PC-3 (cell line): ENCODE results near the gene TRABD2B. TPM values are rescaled to one million over a fixed set of nuclear protein-coding genes. Genes with fewer than 3 reads are reported as not detected.

Source experiments
- ATAC-seq: fragments of 200-7000 bp; cut with Tn5 transposase; 2 replicates; pipeline ENCODE4 v1.9.1; 2020; ENCODE audit warnings: mild to moderate bottlenecking, moderate library complexity
- BruUV-seq: library from RNA; stranded (reverse); fragments of 400-500 nt; replicated peaks from 2 replicates; lab custom pipeline; 2021; lab: Mats Ljungman, UMichigan
- CTCF ChIA-PET: fragments of 300-600 bp; sonication (Branson Sonifier 250); formaldehyde crosslinking; loops from one replicate; lab custom pipeline; 2022; ENCODE audit warnings: antibody characterized with exemption; lab: Charles Lee
- POLR2A ChIA-PET: fragments of 300-600 bp; sonication (Branson Sonifier 250); formaldehyde crosslinking; loops from one replicate; lab custom pipeline; 2022; ENCODE audit warnings: antibody characterized with exemption; ENCODE audit not compliant: unreplicated experiment; lab: Charles Lee
- DNase-seq: peaks from one replicate; pipeline ENCODE4 v3.0.0-alpha.2; 2015
- H2AFZ ChIP-seq: fragments of 300-600 bp; sonication (generic); 2 replicates; pipeline ENCODE4 v1.6.0; 2016; ENCODE audit warnings: antibody characterized with exemption, low read length
- H3F3A ChIP-seq: fragments of 300-600 bp; sonication (generic); one replicate; pipeline ENCODE4 v1.6.0; 2017; ENCODE audit warnings: antibody characterized with exemption, low read length, control low read depth, mild to moderate bottlenecking; ENCODE audit not compliant: unreplicated experiment
- H3K27ac ChIP-seq: fragments of 300-600 bp; sonication (generic); 2 replicates; pipeline ENCODE4 v1.5.1; 2016; ENCODE audit warnings: mild to moderate bottlenecking, low read length
- H3K27me3 ChIP-seq: fragments of 300-600 bp; sonication (generic); 2 replicates; pipeline ENCODE4 v1.6.1; 2016; ENCODE audit warnings: low read length, mixed read lengths
- H3K36me3 ChIP-seq: fragments of 300-600 bp; sonication (generic); 2 replicates; pipeline ENCODE4 v1.6.1; 2016; ENCODE audit warnings: low read depth, mixed run types, low read length, mixed read lengths
- H3K4me1 ChIP-seq: fragments of 300-600 bp; sonication (generic); 2 replicates; pipeline ENCODE4 v1.5.1; 2016; ENCODE audit warnings: low read length; ENCODE audit not compliant: insufficient read depth
- H3K4me2 ChIP-seq: fragments of 300-600 bp; sonication (generic); 2 replicates; pipeline ENCODE4 v1.6.0; 2016; ENCODE audit warnings: low read length
- H3K4me3 ChIP-seq: fragments of 300-600 bp; sonication (generic); 2 replicates; pipeline ENCODE4 v1.5.1; 2016; ENCODE audit warnings: mild to moderate bottlenecking, low read length, mixed read lengths
- H3K79me2 ChIP-seq: fragments of 300-600 bp; sonication (generic); 2 replicates; pipeline ENCODE4 v1.6.1; 2017; ENCODE audit warnings: low read length, mixed read lengths
- H3K9ac ChIP-seq: fragments of 300-600 bp; sonication (generic); 2 replicates; pipeline ENCODE4 v1.6.0; 2016; ENCODE audit warnings: mild to moderate bottlenecking, low read length
- H3K9me2 ChIP-seq: fragments of 300-600 bp; sonication (generic); replicated peaks from 2 replicates; pipeline ENCODE4 v1.6.1; 2016; ENCODE audit warnings: mixed run types, low read length, mixed read lengths
- H3K9me3 ChIP-seq: fragments of 300-600 bp; sonication (generic); 2 replicates; pipeline ENCODE4 v1.6.1; 2016; ENCODE audit warnings: low read length, mixed read lengths
- H4K20me1 ChIP-seq: fragments of 300-600 bp; sonication (generic); 2 replicates; pipeline ENCODE4 v1.6.1; 2016; ENCODE audit warnings: low read length, mixed read lengths
- EZH2 ChIP-seq: fragments of 300-600 bp; sonication (generic); IDR thresholded peaks from one replicate; pipeline ENCODE4 v1.6.1; 2017; ENCODE audit warnings: antibody characterized with exemption, mild to moderate bottlenecking, low read length; ENCODE audit not compliant: unreplicated experiment
- EZH2phosphoT487 ChIP-seq: fragments of 300-600 bp; sonication (generic); IDR thresholded peaks from 2 replicates; pipeline ENCODE4 v1.6.1; 2018; ENCODE audit warnings: mild to moderate bottlenecking, antibody characterized with exemption, low read length, borderline replicate concordance
- intact Hi-C: fragments of 100-400 bp; cut with micrococcal nuclease; formaldehyde crosslinking; loops from 2 replicates; pipeline ENCODE4 v1.9.0; 2023
- total RNA-seq: library from RNA; depleted of rRNA; stranded (reverse); fragments of >200 nt; gene quantifications from 2 replicates; pipeline ENCODE4 v1.2.3, GENCODE V29; 2014
- TF ChIP-seq, protein P1 (sequence below): fragments of 300-600 bp; sonication (generic); conservative IDR thresholded peaks from 2 replicates; pipeline ENCODE4 v1.5.1; 2017; ENCODE audit warnings: antibody characterized with exemption, low read depth, mild to moderate bottlenecking, low read length

The TRABD2B gene
- total RNA-seq, 1 experiment from 2014 or later = 0.44 TPM

DNA sequence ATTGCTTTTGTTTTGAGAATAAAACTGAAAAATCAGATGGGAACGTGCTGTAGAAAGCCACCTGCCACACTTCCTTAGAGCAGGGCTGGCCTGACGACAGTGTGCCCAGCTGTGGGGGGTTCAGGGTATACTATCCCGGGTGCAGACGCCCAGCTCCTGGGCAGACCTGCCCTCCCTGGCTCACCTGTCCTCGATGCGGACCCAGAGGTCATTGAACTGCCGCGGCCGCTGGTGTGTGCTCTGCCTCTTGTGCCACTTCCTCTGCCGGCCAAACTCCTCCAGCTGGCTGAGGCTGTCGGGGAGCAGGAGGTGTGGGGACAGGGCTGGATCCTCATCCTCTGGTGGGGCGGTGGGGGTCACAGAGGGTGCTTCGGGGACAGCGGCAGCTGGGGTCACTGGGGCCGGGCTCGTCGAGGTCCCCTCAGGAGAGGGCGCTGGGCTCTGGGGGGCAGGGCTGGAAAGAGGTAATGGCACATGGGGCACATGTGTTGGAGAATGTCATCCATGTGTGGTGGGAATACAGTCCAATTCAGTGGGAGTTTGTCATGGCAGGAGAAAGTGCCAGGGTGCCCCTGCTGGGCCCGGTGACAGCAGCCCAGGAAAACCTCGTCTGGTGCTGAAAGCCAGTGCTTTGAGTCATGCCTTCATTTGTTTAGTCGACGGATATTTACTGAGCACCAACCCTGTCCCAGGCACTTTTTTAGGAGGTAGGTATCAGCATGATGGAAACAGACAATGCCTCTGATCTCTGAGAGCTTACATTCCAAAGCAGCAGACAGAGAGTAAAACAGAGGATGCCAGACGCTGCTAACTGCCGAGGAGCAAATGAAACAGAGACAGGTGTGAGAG, 222.0 kb downstream of the TRABD2B start:
- BruUV-seq = no TSS peak
- ChIA-PET CTCF (no interaction called here), POLR2A (no interaction called here)
- Histone ChIP-seq H3K4me2 (no peak overlapping the region), H3K27ac (no peak overlapping the region), H2AFZ (no peak overlapping the region), H3K4me1 (no peaks in the 10 kb centered on the region), H4K20me1 (no peaks in the 10 kb centered on the region), H3K36me3 (no peaks in the 10 kb centered on the region), H3K4me3 (no peak overlapping the region), H3K9ac (no peak overlapping the region), H3K79me2 (no peaks in the 10 kb centered on the region), H3K9me2 (no peaks in the 10 kb centered on the region), H3K9me3 (no peaks in the 10 kb centered on the region), H3K27me3 (no peaks in the 10 kb centered on the region), H3F3A (no peaks in the 10 kb centered on the region)
- TF ChIP-seq, protein P1, sequence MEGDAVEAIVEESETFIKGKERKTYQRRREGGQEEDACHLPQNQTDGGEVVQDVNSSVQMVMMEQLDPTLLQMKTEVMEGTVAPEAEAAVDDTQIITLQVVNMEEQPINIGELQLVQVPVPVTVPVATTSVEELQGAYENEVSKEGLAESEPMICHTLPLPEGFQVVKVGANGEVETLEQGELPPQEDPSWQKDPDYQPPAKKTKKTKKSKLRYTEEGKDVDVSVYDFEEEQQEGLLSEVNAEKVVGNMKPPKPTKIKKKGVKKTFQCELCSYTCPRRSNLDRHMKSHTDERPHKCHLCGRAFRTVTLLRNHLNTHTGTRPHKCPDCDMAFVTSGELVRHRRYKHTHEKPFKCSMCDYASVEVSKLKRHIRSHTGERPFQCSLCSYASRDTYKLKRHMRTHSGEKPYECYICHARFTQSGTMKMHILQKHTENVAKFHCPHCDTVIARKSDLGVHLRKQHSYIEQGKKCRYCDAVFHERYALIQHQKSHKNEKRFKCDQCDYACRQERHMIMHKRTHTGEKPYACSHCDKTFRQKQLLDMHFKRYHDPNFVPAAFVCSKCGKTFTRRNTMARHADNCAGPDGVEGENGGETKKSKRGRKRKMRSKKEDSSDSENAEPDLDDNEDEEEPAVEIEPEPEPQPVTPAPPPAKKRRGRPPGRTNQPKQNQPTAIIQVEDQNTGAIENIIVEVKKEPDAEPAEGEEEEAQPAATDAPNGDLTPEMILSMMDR = no peak
- TF ChIP-seq EZH2phosphoT487 (no peak), EZH2 (no peak)
- DNase-seq = no peak
- intact Hi-C loops = no loop called here
- ATAC-seq = no peak

DNA sequence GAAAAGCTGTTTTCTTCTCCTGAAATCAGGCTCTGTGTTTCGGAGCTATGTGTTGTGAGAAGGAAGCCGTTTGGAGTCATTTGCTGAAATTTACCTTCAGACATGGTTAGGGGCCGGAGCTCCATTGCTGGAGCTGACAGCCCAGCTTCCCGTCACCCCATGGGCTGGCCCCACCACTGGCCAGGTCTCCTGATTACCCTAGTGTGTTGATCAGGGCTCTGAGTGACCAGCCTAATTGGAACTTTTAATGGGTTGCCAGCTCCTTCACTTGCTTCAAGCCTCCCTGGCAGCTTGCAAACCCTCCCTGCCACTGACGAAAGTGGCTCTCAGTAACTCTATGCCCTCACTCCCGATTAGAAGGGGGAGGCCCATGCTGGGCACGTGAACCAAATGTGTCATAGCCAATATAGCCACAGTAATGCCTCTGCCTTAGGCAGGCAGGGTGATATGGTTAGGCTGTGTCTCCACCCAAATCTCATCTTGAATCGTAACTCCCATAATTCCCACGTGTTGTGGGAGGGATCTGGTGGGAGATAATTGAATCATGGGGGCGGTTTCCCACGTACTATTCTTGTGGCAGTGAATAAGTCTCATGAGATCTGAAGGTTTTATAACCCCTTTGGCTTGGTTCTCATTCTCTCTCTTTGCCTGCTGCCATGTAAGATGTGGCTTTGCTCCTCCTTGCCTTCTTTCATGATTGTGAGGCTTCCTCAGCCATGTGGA, 224.1 kb downstream of the TRABD2B start:
- no TSS peak for BruUV-seq
- no peaks in the 10 kb centered on the region for H3K36me3 ChIP-seq
- ChIA-PET POLR2A (no interaction called here), CTCF (no interaction called here)
- H3K4me1 ChIP-seq = no peaks in the 10 kb centered on the region
- H3K9ac ChIP-seq = no peak overlapping the region
- no peaks in the 10 kb centered on the region for H3K79me2 ChIP-seq
- H3K4me2 ChIP-seq = no peak overlapping the region
- H3K27me3 ChIP-seq = no peaks in the 10 kb centered on the region
- no peaks in the 10 kb centered on the region for H3K9me3 ChIP-seq
- intact Hi-C loops = no loop called here
- H4K20me1 ChIP-seq = no peaks in the 10 kb centered on the region
- H3K27ac ChIP-seq = no peak overlapping the region
- no peak overlapping the region for H2AFZ ChIP-seq
- no peak overlapping the region for H3K4me3 ChIP-seq
- H3K9me2 ChIP-seq = no peaks in the 10 kb centered on the region
- TF ChIP-seq EZH2phosphoT487 (no peak), EZH2 (no peak)
- TF ChIP-seq, protein P1 = no peak
- ATAC-seq = no peak
- no peak for DNase-seq
- H3F3A ChIP-seq = no peaks in the 10 kb centered on the region

DNA sequence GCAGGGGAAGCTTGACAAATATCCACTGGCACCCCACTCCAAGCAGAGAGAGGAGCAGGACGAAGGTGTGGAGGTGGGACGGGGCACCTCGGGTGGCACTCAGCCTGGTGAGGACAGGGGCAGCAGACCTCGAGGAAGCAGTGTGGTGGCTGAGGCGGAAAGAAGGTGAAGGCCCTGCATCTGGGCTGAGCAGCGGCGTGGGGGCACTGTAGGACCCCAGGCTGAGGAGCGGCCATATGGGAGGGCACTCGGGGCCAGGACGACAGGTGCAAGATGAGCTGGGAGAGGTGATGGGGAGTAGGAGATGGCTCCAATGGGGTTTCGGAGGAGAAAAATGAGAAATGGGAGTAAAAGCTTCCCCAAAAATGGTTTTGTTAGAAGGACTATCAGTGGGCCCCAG, 224.9 kb downstream of the TRABD2B start:
- BruUV-seq = no TSS peak
- no peaks in the 10 kb centered on the region for H3K27me3 ChIP-seq
- CTCF ChIA-PET = no interaction called here

More for the DNA sequence above, 224.9 kb downstream of the TRABD2B start:
- Histone ChIP-seq H3K27ac (no peak overlapping the region), H3K9me2 (no peaks in the 10 kb centered on the region), H3K4me2 (no peak overlapping the region), H4K20me1 (no peaks in the 10 kb centered on the region), H3K79me2 (no peaks in the 10 kb centered on the region), H3K9me3 (no peaks in the 10 kb centered on the region), H3K4me3 (no peak overlapping the region), H3K9ac (no peak overlapping the region), H2AFZ (no peak overlapping the region), H3K36me3 (no peaks in the 10 kb centered on the region), H3K4me1 (no peaks in the 10 kb centered on the region), H3F3A (no peaks in the 10 kb centered on the region)
- intact Hi-C loops = no loop called here
- TF ChIP-seq EZH2 (no peak), EZH2phosphoT487 (no peak)
- TF ChIP-seq, protein P1 = no peak
- POLR2A ChIA-PET = no interaction called here
- ATAC-seq (no peak), DNase-seq (no peak)
